G401.6 (cell line): ENCODE measurements around the gene NR2F2.

Experiments used
- FAIRE-seq: peaks from 2 replicates; lab custom pipeline; 2012; peaks lifted over from hg19 to GRCh38; lab: Jason Lieb, UNC

NR2F2 gene

GRCh38 chr15:96320107-96320506 is 10.4 kb upstream of the NR2F2 start:
- no peak for FAIRE-seq

- no peak for FAIRE-seq
These were observed 9.5 kb upstream of the NR2F2 start for GRCh38 chr15:96320703-96321638.

GRCh38 chr15:96321639-96322535 is 8.6 kb upstream of the NR2F2 start:
- FAIRE-seq: no peak

- no peak for FAIRE-seq
These were observed 7.8 kb upstream of the NR2F2 start for GRCh38 chr15:96322536-96323318.

- no peak for FAIRE-seq
These were observed 7.0 kb upstream of the NR2F2 start for GRCh38 chr15:96323319-96324145.

- no peak for FAIRE-seq
These were observed 6.2 kb upstream of the NR2F2 start for GRCh38 chr15:96324192-96324895.

GRCh38 chr15:96324940-96325540 is 5.5 kb upstream of the NR2F2 start:
- FAIRE-seq: no peak

- FAIRE-seq: no peak
These were observed 4.8 kb upstream of the NR2F2 start for GRCh38 chr15:96325541-96326327.

GRCh38 chr15:96326328-96327154 is 4.0 kb upstream of the NR2F2 start:
- no peak for FAIRE-seq

GRCh38 chr15:96327155-96327741 is 3.3 kb upstream of the NR2F2 start:
- peak; percentile 95 for FAIRE-seq

GRCh38 chr15:96328181-96328876 is 2.2 kb upstream of the NR2F2 start:
- no peak for FAIRE-seq

GRCh38 chr15:96328877-96329195 is 1.7 kb upstream of the NR2F2 start:
- FAIRE-seq: no peak

- FAIRE-seq: no peak
These were observed 1.0 kb upstream of the NR2F2 start for GRCh38 chr15:96329403-96329981.

- no peak for FAIRE-seq
These were observed 443 bp upstream of the NR2F2 start for GRCh38 chr15:96330064-96330449.

GRCh38 chr15:96331144-96331944 is 844 bp downstream of the NR2F2 start:
- no peak for FAIRE-seq

GRCh38 chr15:96331945-96332636 is 1.6 kb downstream of the NR2F2 start:
- no peak for FAIRE-seq
